Kidney (tissue), 14 donors: ENCODE measurements around the gene EFCAB11. TPM values are rescaled to one million over a fixed set of nuclear protein-coding genes. Genes with fewer than 3 reads are reported as not detected.

Source experiments
- DNase-seq, 5 donors: peaks; one replicate each; pipeline ENCODE4 v3.0.0-alpha.2; 2013 to 2020
- FAIRE-seq: peaks from 2 replicates; lab custom pipeline; 2012; peaks lifted over from hg19 to GRCh38; lab: Jason Lieb, UNC
- H3K27ac ChIP-seq, 2 donors: one replicate each; pipeline ENCODE4 v1.7.0; 2013; ENCODE audit warnings: low read depth in 2 of 2, low read length in 2 of 2, inconsistent platforms in 1 of 2
- H3K27me3 ChIP-seq: one replicate; pipeline ENCODE4 v1.7.1; 2013; ENCODE audit warnings: low read length, inconsistent platforms; ENCODE audit not compliant: control insufficient read depth, insufficient read depth
- H3K36me3 ChIP-seq, 3 donors: one replicate each; pipeline versions ENCODE4 v1.7.0 to v1.7.1; 2013; ENCODE audit warnings: low read length in 3 of 3, control low read depth in 1 of 3, inconsistent platforms in 1 of 3; ENCODE audit not compliant: insufficient read depth in 3 of 3, control insufficient read depth in 2 of 3
- H3K4me1 ChIP-seq, 3 donors: one replicate each; pipeline versions ENCODE4 v1.7.0 to v1.7.1; 2013; ENCODE audit warnings: low read length in 3 of 3, inconsistent platforms in 1 of 3, low read depth in 1 of 3; ENCODE audit not compliant: control insufficient read depth in 2 of 3, insufficient read depth in 2 of 3
- H3K4me3 ChIP-seq, 3 donors: one replicate each; pipeline versions ENCODE4 v1.7.0 to v1.8.1; 2013; ENCODE audit warnings: low read length in 3 of 3, control low read depth in 1 of 3, inconsistent platforms in 1 of 3
- H3K9ac ChIP-seq, 3 donors: one replicate each; pipeline versions ENCODE4 v1.7.0 to v1.7.1; 2013; ENCODE audit warnings: low read length in 3 of 3, control low read depth in 1 of 3, inconsistent platforms in 1 of 3
- H3K9me3 ChIP-seq, 3 donors: one replicate each; pipeline versions ENCODE4 v1.7.0 to v1.7.1; 2013; ENCODE audit warnings: low read length in 3 of 3, control low read depth in 1 of 3, inconsistent platforms in 1 of 3; ENCODE audit not compliant: control insufficient read depth in 2 of 3, insufficient read depth in 1 of 3
- CTCF ChIP-seq: IDR thresholded peaks from 3 replicates; pipeline ENCODE4 v1.5.1; 2012; ENCODE audit warnings: mild to moderate bottlenecking, moderate library complexity, borderline replicate concordance; ENCODE audit not compliant: insufficient read depth; ENCODE audit errors: extremely low read depth
- intact Hi-C: fragments of 100-400 bp; cut with DNase I; formaldehyde crosslinking; loops from one replicate; pipeline ENCODE4 v1.11.1; 2022
- polyA plus RNA-seq: library from polyadenylated mRNA; stranded (reverse); fragments of 350-450 nt; fragmentation: Illumina TruSeq; extraction: RNeasy Lipid Tissue Mini Kit (QIAGEN cat#74804); gene quantifications from one replicate; pipeline ENCODE4 v1.2.3, GENCODE V29; 2014; ENCODE audit warnings: low read depth, low replicate concordance; ENCODE audit not compliant: insufficient read depth
- total RNA-seq: library from RNA; stranded (reverse); fragmentation: NEBNext Ultra II Directional; extraction: Animal tissue kit (Norgen Biotek cat#: 25700); gene quantifications from one replicate; pipeline ENCODE4 v1.2.1, GENCODE V29; 2021
- donor health status: control.
- donor health status: control.
- donor health status: control.
- donor health status: control.
- donor health status: control.
- donor health status: DM: yes; HTN: yes; CAD: no.
- donor health status: Normal renal cell carcinoma (clear cell type).

EFCAB11 gene
- total and polyA plus RNA-seq, 2 donors from 2014 or later, result 8.4 to 8.9 TPM

- Histone ChIP-seq H3K4me3 (peak overlapping the region in 1 of 3 donors; percentile 35), H3K36me3 (no peaks in the 10 kb centered on the region), H3K27ac (no peak overlapping the region), H3K4me1 (peaks cover 0 to 12% (median 5%) of the 10 kb centered on the region in 3 donors), H3K27me3 (no peaks in the 10 kb centered on the region), H3K9ac (no peak overlapping the region), H3K9me3 (no peaks in the 10 kb centered on the region)
- intact Hi-C loops, result loop anchor here (10.0 kb wide), 1 partner anchor 890 kb away; no protein-coding TSS in a partner anchor
- DNase-seq (peak in 4 of 5 donors; percentile 51 to 86 (median 76)), FAIRE-seq (peak; percentile 96)
- TF ChIP-seq CTCF, result peak; percentile 87
Measured at GRCh38 chr14:89915114-89915878, 39.2 kb downstream of the EFCAB11 start.

- Histone ChIP-seq H3K27ac (no peak overlapping the region), H3K9me3 (no peaks in the 10 kb centered on the region), H3K27me3 (no peaks in the 10 kb centered on the region), H3K36me3 (no peaks in the 10 kb centered on the region), H3K4me3 (no peak overlapping the region), H3K4me1 (peaks cover 0 to 12% (median 5%) of the 10 kb centered on the region in 3 donors), H3K9ac (no peak overlapping the region)
- no peak for FAIRE-seq
- peak in 4 of 5 donors; percentile 46 to 95 (median 70) for DNase-seq
- TF ChIP-seq CTCF, result no peak
- intact Hi-C loops, result loop anchor here (10.0 kb wide), 1 partner anchor 888 kb away; no protein-coding TSS in a partner anchor
Measured at GRCh38 chr14:89912667-89913211, 41.8 kb downstream of the EFCAB11 start.

- intact Hi-C loops, result loop anchor here (10.0 kb wide), 1 partner anchor 887 kb away; no protein-coding TSS in a partner anchor
- H3K9ac ChIP-seq, result no peak overlapping the region
Measured at GRCh38 chr14:89912221-89912620, 42.3 kb downstream of the EFCAB11 start.

More at GRCh38 chr14:89912221-89912620, 42.3 kb downstream of the EFCAB11 start:
- Histone ChIP-seq H3K4me1 (peaks cover 0 to 12% (median 5%) of the 10 kb centered on the region in 3 donors), H3K27ac (no peak overlapping the region), H3K4me3 (no peak overlapping the region), H3K27me3 (no peaks in the 10 kb centered on the region), H3K36me3 (no peaks in the 10 kb centered on the region), H3K9me3 (no peaks in the 10 kb centered on the region)
- FAIRE-seq, result no peak
- peak in 1 of 5 donors; percentile 6 for DNase-seq
- TF ChIP-seq CTCF, result no peak
